Upper lobe of left lung (tissue), 4 donors: ENCODE data around the gene HES3.

Experiments
- CTCF ChIP-seq, 6 experiments: fragments of 450-650 bp in 4 of 6; fragments of 200-600 bp in 2 of 6; sonication (generic) in 2 of 6; IDR thresholded peaks; one replicate each; pipeline ENCODE4 v1.5.1; 2016 to 2019; ENCODE audit warnings: antibody characterized with exemption in 6 of 6
- EP300 ChIP-seq, 4 donors: sonication (generic); formaldehyde crosslinking; IDR thresholded peaks; one replicate each; pipeline ENCODE4 v1.5.1; 2017; ENCODE audit warnings: antibody characterized with exemption in 4 of 4, control low read depth in 2 of 4
- POLR2A ChIP-seq, 4 donors: fragments of 450-650 bp; IDR thresholded peaks; one replicate each; pipeline ENCODE4 v1.5.1; 2016 to 2017; ENCODE audit warnings: antibody characterized with exemption in 4 of 4, mild to moderate bottlenecking in 2 of 4

GRCh38 chr1:6288665-6289064 is 44.7 kb downstream of the HES3 start:
- TF ChIP-seq CTCF (IDR thresholded peaks at IDR 0.05) (no peak), EP300 (IDR thresholded peaks at IDR 0.05) (no peak), POLR2A (IDR thresholded peaks at IDR 0.05) (no peak)
